Stimulated activated effector memory CD8-positive, alpha-beta T cell treated with anti-CD3 and anti-CD28 coated beads, Interleukin-12 subunit alpha, Interleukin-12 subunit beta, amount 100 ng/mL, for 72 hours (primary cell): ENCODE results near the gene STARD3.
"Not testable (repeated sequence)": the region's sequence is repeated elsewhere in the genome, so short reads cannot be mapped to it uniquely, and the experiment has no call there.

Experiments
- ATAC-seq: fragments of 150-1000 bp; cut with Tn5 transposase; 2 replicates; pipeline ENCODE4 v1.10.0; 2021
- DNase-seq, 2 donors: peaks; one replicate each; pipeline ENCODE4 v3.0.0; 2021 to 2022; ENCODE audit warnings: low spot score in 2 of 2
- H3K27ac Mint-ChIP-seq: one replicate; pipeline ENCODE4 v1.8.0; 2022; ENCODE audit warnings: mild to moderate bottlenecking, mixed read lengths
- H3K36me3 Mint-ChIP-seq: one replicate; pipeline ENCODE4 v1.8.0; 2022; ENCODE audit warnings: mild to moderate bottlenecking, mixed read lengths
- H3K4me1 Mint-ChIP-seq: one replicate; pipeline ENCODE4 v1.8.0; 2022; ENCODE audit warnings: mixed read lengths
- H3K4me3 Mint-ChIP-seq: one replicate; pipeline ENCODE4 v1.8.0; 2022; ENCODE audit warnings: mild to moderate bottlenecking, mixed read lengths
- H3K9me3 Mint-ChIP-seq: one replicate; pipeline ENCODE4 v1.8.0; 2022; ENCODE audit warnings: mixed read lengths

Gene STARD3

GRCh38 chr17:39706383-39706782 is 69.4 kb downstream of the STARD3 start:
- Mint-ChIP-seq H3K4me3 (no peak overlapping the region), H3K9me3 (no peaks in the 10 kb centered on the region), H3K4me1 (peaks cover 28% of the 10 kb centered on the region), H3K27ac (no peak overlapping the region), H3K36me3 (no peaks in the 10 kb centered on the region)
- DNase-seq (no peak), ATAC-seq (no peak)

- Mint-ChIP-seq H3K4me3 (no peak overlapping the region), H3K4me1 (peaks cover 28% of the 10 kb centered on the region), H3K27ac (peak overlapping the region; percentile 87), H3K36me3 (no peaks in the 10 kb centered on the region), H3K9me3 (no peaks in the 10 kb centered on the region)
- no peak for ATAC-seq
- DNase-seq = no peak
Observed at GRCh38 chr17:39706921-39707337, 70.0 kb downstream of the STARD3 start.

- Mint-ChIP-seq H3K27ac (peak overlapping the region; percentile 90), H3K4me3 (peak overlapping the region; percentile 34), H3K4me1 (peaks cover 21% of the 10 kb centered on the region), H3K36me3 (no peaks in the 10 kb centered on the region), H3K9me3 (no peaks in the 10 kb centered on the region)
- DNase-seq (no peak), ATAC-seq (peak; percentile 29)
Observed at GRCh38 chr17:39709319-39709997, 72.5 kb downstream of the STARD3 start.

GRCh38 chr17:39709998-39710964 is 73.3 kb downstream of the STARD3 start:
- Mint-ChIP-seq H3K9me3 (no peaks in the 10 kb centered on the region), H3K27ac (peak overlapping the region; percentile 90), H3K36me3 (no peaks in the 10 kb centered on the region), H3K4me1 (peaks cover 21% of the 10 kb centered on the region), H3K4me3 (peak overlapping the region; percentile 34)
- DNase-seq = no peak
- ATAC-seq = peak; percentile 27

- not testable (repeated sequence) for H3K9me3 Mint-ChIP-seq, DNase-seq
Observed at GRCh38 chr17:39711071-39711470, 74.1 kb downstream of the STARD3 start.

GRCh38 chr17:39711851-39712250 is 74.9 kb downstream of the STARD3 start:
- no peak for ATAC-seq
- H3K4me1 Mint-ChIP-seq = peaks cover 19% of the 10 kb centered on the region
- H3K36me3 Mint-ChIP-seq = no peaks in the 10 kb centered on the region

More at GRCh38 chr17:39711071-39711470, 74.1 kb downstream of the STARD3 start:
- H3K4me1 Mint-ChIP-seq = peaks cover 21% of the 10 kb centered on the region
- ATAC-seq, H3K36me3 Mint-ChIP-seq, H3K4me3 Mint-ChIP-seq, H3K27ac Mint-ChIP-seq: not testable (repeated sequence)

More at GRCh38 chr17:39711851-39712250, 74.9 kb downstream of the STARD3 start:
- no peak overlapping the region for H3K4me3 Mint-ChIP-seq
- no peak overlapping the region for H3K27ac Mint-ChIP-seq
- no peak for DNase-seq
- no peaks in the 10 kb centered on the region for H3K9me3 Mint-ChIP-seq
